GM15510 (cell line): ENCODE results near the gene CACNA1C.

Experiments
- POLR2A ChIP-seq: IDR thresholded peaks from 3 replicates; pipeline ENCODE4 v1.6.1; 2011; ENCODE audit warnings: borderline replicate concordance; ENCODE audit not compliant: insufficient read length; ENCODE audit errors: extremely low read depth

Gene CACNA1C

GRCh38 chr12:2076728-2077127, 23.9 kb downstream of the CACNA1C start:
- TF ChIP-seq POLR2A: no peak

GRCh38 chr12:2080604-2081003, 27.8 kb downstream of the CACNA1C start:
- TF ChIP-seq POLR2A: no peak

GRCh38 chr12:2082321-2082720, 29.5 kb downstream of the CACNA1C start:
- no peak for TF ChIP-seq POLR2A

- no peak for TF ChIP-seq POLR2A
Measured at GRCh38 chr12:2083008-2083407, 30.2 kb downstream of the CACNA1C start.

- no peak for TF ChIP-seq POLR2A
Measured at GRCh38 chr12:2083561-2083960, 30.8 kb downstream of the CACNA1C start.

GRCh38 chr12:2084553-2085296, 31.9 kb downstream of the CACNA1C start:
- no peak for TF ChIP-seq POLR2A

- no peak for TF ChIP-seq POLR2A
Measured at GRCh38 chr12:2092354-2092753, 39.6 kb downstream of the CACNA1C start.

GRCh38 chr12:2092890-2093289, 40.1 kb downstream of the CACNA1C start:
- TF ChIP-seq POLR2A: no peak

GRCh38 chr12:2094597-2094996, 41.8 kb downstream of the CACNA1C start:
- TF ChIP-seq POLR2A: no peak

GRCh38 chr12:2095878-2096277, 43.1 kb downstream of the CACNA1C start:
- no peak for TF ChIP-seq POLR2A

GRCh38 chr12:2097617-2098016, 44.8 kb downstream of the CACNA1C start:
- TF ChIP-seq POLR2A: no peak

GRCh38 chr12:2098852-2099251, 46.1 kb downstream of the CACNA1C start:
- TF ChIP-seq POLR2A: no peak

- TF ChIP-seq POLR2A: no peak
Measured at GRCh38 chr12:2099595-2099994, 46.8 kb downstream of the CACNA1C start.

GRCh38 chr12:2101359-2101758, 48.6 kb downstream of the CACNA1C start:
- TF ChIP-seq POLR2A: no peak

GRCh38 chr12:2101771-2102170, 49.0 kb downstream of the CACNA1C start:
- TF ChIP-seq POLR2A: no peak

- TF ChIP-seq POLR2A: no peak
Measured at GRCh38 chr12:2108166-2108565, 55.4 kb downstream of the CACNA1C start.
